GM12891 (cell line): ENCODE results near the gene CBLB.

Source experiments
- POLR2A ChIP-seq: IDR thresholded peaks from 2 replicates; pipeline ENCODE4 v1.6.1; 2011; ENCODE audit warnings: low read depth, low read length, control low read depth
- POLR2AphosphoS5 ChIP-seq: IDR thresholded peaks from 2 replicates; pipeline ENCODE4 v1.6.1; 2011; ENCODE audit warnings: low read depth, low read length, control low read depth
- SPI1 ChIP-seq: IDR thresholded peaks from 2 replicates; pipeline ENCODE4 v1.6.1; 2011; ENCODE audit warnings: low read depth, low read length, control low read depth

DNA sequence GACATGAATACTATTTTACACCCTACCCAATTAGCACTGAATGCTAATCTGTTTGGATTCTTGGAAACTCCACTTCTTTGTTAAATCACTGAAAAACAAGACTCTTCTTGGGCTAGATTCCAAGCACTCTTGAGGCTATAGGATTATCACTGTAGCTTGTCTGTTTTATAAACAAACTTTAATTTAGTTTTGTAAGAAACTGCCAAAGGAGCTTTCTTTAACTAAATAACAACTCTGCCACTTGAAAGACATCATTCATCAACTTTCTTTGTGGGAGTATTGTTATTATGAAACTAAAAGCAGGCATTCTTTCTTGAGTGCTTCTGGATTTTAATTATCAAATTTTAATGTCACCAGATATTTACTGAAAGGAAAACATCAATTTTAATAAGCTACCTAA, 24.1 kb downstream of the CBLB start:
- no peak for TF ChIP-seq SPI1
- no peak for TF ChIP-seq POLR2AphosphoS5
- no peak for TF ChIP-seq POLR2A
